GM12892 (cell line): ENCODE data around the gene ROBO4.

Experiments used
- POLR2A ChIP-seq: IDR thresholded peaks from 2 replicates; pipeline ENCODE4 v1.6.1; 2011; ENCODE audit warnings: low read depth, low read length, control low read depth
- POLR2AphosphoS5 ChIP-seq: IDR thresholded peaks from 2 replicates; pipeline ENCODE4 v1.6.1; 2011; ENCODE audit warnings: low read depth, low read length, control low read depth
- TAF1 ChIP-seq: IDR thresholded peaks from 2 replicates; pipeline ENCODE4 v1.6.1; 2011; ENCODE audit warnings: low read depth, mild to moderate bottlenecking, control low read depth, low read length, borderline replicate concordance

GRCh38 chr11:124898263-124898680, 607 bp upstream of the ROBO4 start:
- TF ChIP-seq POLR2A (no peak), POLR2AphosphoS5 (no peak), TAF1 (no peak)
